Right lobe of liver (tissue), 6 donors: ENCODE results near the gene ZMYM4. TPM values are rescaled to one million over a fixed set of nuclear protein-coding genes. Genes with fewer than 3 reads are reported as not detected.
A peak's percentile ranks its signal among the peaks of the same experiment; 100 is the strongest.

Source experiments
- ATAC-seq, 4 donors: fragments of 200-7000 bp; cut with Tn5 transposase; one replicate each; pipeline ENCODE4 v1.9.1; 2020; ENCODE audit warnings: mild to moderate bottlenecking in 4 of 4, moderate library complexity in 4 of 4
- DNase-seq, 3 donors: peaks; one replicate each; pipeline ENCODE4 v3.0.0-alpha.2; 2020
- H3K27ac ChIP-seq, 3 donors: fragments of 200-600 bp; one replicate each; pipeline ENCODE4 v1.8.0; 2022
- H3K27me3 ChIP-seq, 2 donors: fragments of 200-600 bp; one replicate each; pipeline ENCODE4 v1.8.0; 2022
- H3K36me3 ChIP-seq, 4 donors: fragments of 200-600 bp; sonication (generic) in 1 of 4; one replicate each; pipeline versions ENCODE4 v1.5.1 to v1.8.0; 2017 to 2022; ENCODE audit warnings: control low read depth in 1 of 4
- H3K4me1 ChIP-seq, 4 donors: fragments of 200-600 bp; sonication (generic) in 1 of 4; one replicate each; pipeline versions ENCODE4 v1.5.1 to v1.8.0; 2017 to 2022; ENCODE audit warnings: control low read depth in 1 of 4
- H3K4me3 ChIP-seq, 3 donors: fragments of 200-600 bp; one replicate each; pipeline ENCODE4 v1.8.0; 2022
- H3K9me3 ChIP-seq, 4 donors: fragments of 200-600 bp; sonication (generic) in 1 of 4; one replicate each; pipeline versions ENCODE4 v1.5.1 to v1.8.0; 2017 to 2022; ENCODE audit warnings: control low read depth in 1 of 4
- CTCF ChIP-seq, 4 donors: fragments of 200-600 bp in 3 of 4; fragments of 450-650 bp in 1 of 4; IDR thresholded peaks; one replicate each; pipeline versions ENCODE4 v1.5.1 to v1.8.0; 2016 to 2022; ENCODE audit warnings: antibody characterized with exemption in 4 of 4, mild to moderate bottlenecking in 2 of 4
- POLR2A ChIP-seq: fragments of 450-650 bp; IDR thresholded peaks from one replicate; pipeline ENCODE4 v1.6.1; 2017; ENCODE audit warnings: antibody characterized with exemption, mild to moderate bottlenecking
- WGBS: methylation state at CpG from one replicate; pipeline ENCODE4 v1.1.6; 2018; ENCODE audit warnings: low coverage, low lambda C conversion rate; ENCODE audit not compliant: insufficient coverage; ENCODE audit errors: missing lambda C conversion rate; 5-methylcytosine and 5-hydroxymethylcytosine counted together
- intact Hi-C, 2 donors: fragments of 100-400 bp; cut with DNase I; formaldehyde crosslinking; loops; one replicate each; pipeline versions ENCODE4 v1.11.2 to v1.14.1; 2022
- total RNA-seq, 6 experiments: library from RNA; depleted of rRNA in 2 of 6; stranded (reverse); fragments of >200 nt in 2 of 6; fragmentation: NEBNext Ultra II Directional in 3 of 6; extraction: Animal tissue kit (Norgen Biotek cat#: 25700) in 3 of 6; gene quantifications; one replicate each; pipeline versions ENCODE4 v1.1.0 to v1.2.4, GENCODE V29; 2016 to 2023
- donor health status: DM: no; HTN: yes; CAD: no.
- donor health status: DM: no; HTN: no; CAD: no.
- donor health status: DM: no; HTN: no; CAD: no.
- donor health status: DM: no; HTN: yes; CAD: no.
- donor health status: DM: no; HTN: yes; CAD: no.

Gene ZMYM4
- total RNA-seq, 6 experiments from 2014 or later: 13.3 to 20.4 (median 17.1) TPM

DNA sequence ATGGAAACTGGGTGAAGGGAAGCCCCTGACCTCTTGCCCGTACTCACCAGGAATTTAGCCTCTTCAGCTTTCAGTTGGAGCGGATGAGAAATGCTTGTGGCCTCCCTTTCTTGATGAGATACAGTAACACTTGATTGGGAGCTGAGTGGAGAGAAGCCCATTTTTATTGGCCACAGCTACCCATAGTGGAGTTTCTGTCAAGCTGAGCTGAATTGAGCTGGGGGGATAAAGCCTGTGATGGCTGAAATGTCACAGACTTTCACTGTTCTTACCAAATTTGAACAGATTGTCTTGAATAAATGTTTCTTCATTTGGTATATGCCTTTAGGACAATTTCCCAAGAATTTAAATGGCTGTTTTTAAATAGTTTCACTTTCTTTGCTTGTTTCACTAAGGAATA is 125.9 kb downstream of the ZMYM4 start:
- H3K4me3 ChIP-seq: no peak overlapping the region
- no CpG with 5 or more reads among the region's 2 CpGs for WGBS
- no peaks in the 10 kb centered on the region for H3K9me3 ChIP-seq
- peaks cover 6 to 57% (median 22%) of the 10 kb centered on the region in 4 donors for H3K36me3 ChIP-seq
- no peak overlapping the region for H3K27ac ChIP-seq
- no peaks in the 10 kb centered on the region for H3K4me1 ChIP-seq
- no peaks in the 10 kb centered on the region for H3K27me3 ChIP-seq
- TF ChIP-seq POLR2A (no peak), CTCF (IDR thresholded peaks at IDR 0.05) (no peak)
- DNase-seq (no peak), ATAC-seq (no peak)
- intact Hi-C loops: no loop called here

GRCh38 chr1:35398739-35399138 is 130.2 kb downstream of the ZMYM4 start:
- Histone ChIP-seq H3K4me1 (no peaks in the 10 kb centered on the region), H3K36me3 (peaks cover 6 to 69% (median 22%) of the 10 kb centered on the region in 4 donors), H3K4me3 (no peak overlapping the region), H3K9me3 (no peaks in the 10 kb centered on the region), H3K27me3 (no peaks in the 10 kb centered on the region), H3K27ac (no peak overlapping the region)
- intact Hi-C loops: no loop called here
- ATAC-seq (no peak), DNase-seq (no peak)
- 94% methylated on average over 3 of the region's 3 CpGs for WGBS
- TF ChIP-seq CTCF (IDR thresholded peaks at IDR 0.05) (no peak), POLR2A (no peak)

GRCh38 chr1:35401049-35401448 is 132.5 kb downstream of the ZMYM4 start:
- DNase-seq: no peak
- TF ChIP-seq CTCF (IDR thresholded peaks at IDR 0.05) (no peak), POLR2A (no peak)
- no peaks in the 10 kb centered on the region for H3K9me3 ChIP-seq
- no peak overlapping the region for H3K27ac ChIP-seq
- H3K27me3 ChIP-seq: no peaks in the 10 kb centered on the region
- no peak overlapping the region for H3K4me3 ChIP-seq
- peaks cover 6 to 65% (median 17%) of the 10 kb centered on the region in 4 donors for H3K36me3 ChIP-seq
- H3K4me1 ChIP-seq: no peaks in the 10 kb centered on the region
- intact Hi-C loops: no loop called here
- ATAC-seq: no peak

DNA sequence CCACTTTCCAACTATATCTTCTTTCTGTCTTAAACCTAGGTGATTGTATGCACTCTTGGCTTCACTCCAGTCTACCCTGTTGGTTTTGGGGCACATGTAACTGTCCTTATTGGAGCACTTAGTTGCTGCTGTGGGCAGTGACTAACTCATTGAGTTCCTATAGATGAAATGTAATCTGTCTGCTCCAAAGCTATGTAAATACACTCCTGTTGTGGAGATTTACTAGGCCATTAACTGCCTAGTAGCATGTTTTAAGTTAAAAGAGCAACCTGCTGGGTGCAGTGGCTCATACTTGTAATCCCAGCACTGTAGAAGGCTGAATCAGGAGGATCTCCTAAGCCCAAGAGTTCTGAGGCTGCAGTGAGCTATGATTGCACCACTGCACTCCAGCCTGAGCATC is 137.6 kb downstream of the ZMYM4 start:
- no peak for DNase-seq
- intact Hi-C loops: no loop called here
- Histone ChIP-seq H3K27ac (no peak overlapping the region), H3K27me3 (no peaks in the 10 kb centered on the region), H3K4me3 (no peak overlapping the region), H3K4me1 (peaks cover 0 to 16% (median 5%) of the 10 kb centered on the region in 4 donors), H3K36me3 (peaks cover 0 to 28% (median 4%) of the 10 kb centered on the region in 4 donors), H3K9me3 (no peaks in the 10 kb centered on the region)
- TF ChIP-seq POLR2A (no peak), CTCF (IDR thresholded peaks at IDR 0.05) (no peak)
- ATAC-seq: no peak

DNA sequence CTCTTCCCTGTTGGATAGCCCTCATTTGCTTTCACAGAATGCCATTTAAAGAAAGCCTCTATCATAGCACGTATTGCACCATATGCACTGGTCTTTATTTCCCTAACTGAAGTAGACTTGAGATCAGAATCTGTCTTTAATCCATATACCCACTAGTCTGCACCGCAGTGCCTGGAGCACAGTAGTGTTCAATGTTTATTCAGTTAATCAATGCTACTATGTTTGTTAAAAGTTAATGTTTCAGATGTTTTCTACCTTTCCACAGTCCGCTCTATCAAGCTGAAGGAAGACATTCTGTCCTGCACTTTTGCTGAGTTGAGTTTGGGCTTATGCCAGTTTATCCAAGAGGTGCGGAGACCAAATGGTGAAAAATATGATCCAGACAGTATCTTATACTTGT is 139.2 kb downstream of the ZMYM4 start:
- no peak for TF ChIP-seq CTCF (IDR thresholded peaks at IDR 0.05)
- no peak for TF ChIP-seq POLR2A
- ATAC-seq: peak; percentile 92 to 94 (median 92)
- WGBS: 46% methylated on average over 4 of the region's 4 CpGs
- peaks cover 0 to 24% (median 4%) of the 10 kb centered on the region in 4 donors for H3K36me3 ChIP-seq
- no peaks in the 10 kb centered on the region for H3K27me3 ChIP-seq
- no peak for DNase-seq
- no peak overlapping the region for H3K27ac ChIP-seq
- peaks cover 0 to 16% (median 5%) of the 10 kb centered on the region in 4 donors for H3K4me1 ChIP-seq
- no peaks in the 10 kb centered on the region for H3K9me3 ChIP-seq
- intact Hi-C loops: no loop called here
- H3K4me3 ChIP-seq: no peak overlapping the region
